HG02678 (cell line): Measurements from ENCODE around the gene DYSF.
"Not testable (repeated sequence)": the region's sequence is repeated elsewhere in the genome, so short reads cannot be mapped to it uniquely, and the experiment has no call there.

Experiments used
- ATAC-seq: cut with Tn5 transposase; IDR thresholded peaks from one replicate; pipeline ENCODE4 v1.9.1; 2021; ENCODE audit warnings: mild to moderate bottlenecking, moderate library complexity; ENCODE audit not compliant: unreplicated experiment

Gene DYSF

DNA sequence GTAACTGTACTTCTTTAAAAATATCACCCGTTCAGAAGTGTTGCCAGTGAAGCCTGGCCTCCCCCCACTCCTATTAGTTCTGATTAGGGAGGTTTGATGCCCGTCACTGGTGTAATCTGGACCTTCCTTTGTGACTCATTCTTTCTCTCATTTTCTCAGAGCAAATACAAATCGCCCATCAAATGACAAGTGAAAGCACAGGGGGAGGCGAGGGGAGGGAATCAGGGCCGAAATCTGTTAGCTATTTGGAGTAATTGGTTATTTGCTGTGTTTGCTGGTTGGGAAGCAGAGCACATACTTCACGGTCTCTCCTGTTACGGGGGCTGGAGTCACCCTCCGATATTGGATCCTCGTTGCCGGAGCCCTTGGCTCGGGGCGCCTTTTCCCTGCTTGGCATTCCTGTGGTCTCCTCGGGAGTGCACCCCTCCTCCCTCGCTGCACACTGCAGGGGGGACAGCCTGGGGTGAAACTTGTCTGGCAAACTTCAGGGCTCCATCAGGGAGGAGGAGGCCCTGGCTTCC, 178.1 kb downstream of the DYSF start:
- ATAC-seq = no peak

GRCh38 chr2:71633086-71633485, 179.7 kb downstream of the DYSF start:
- no peak for ATAC-seq

DNA sequence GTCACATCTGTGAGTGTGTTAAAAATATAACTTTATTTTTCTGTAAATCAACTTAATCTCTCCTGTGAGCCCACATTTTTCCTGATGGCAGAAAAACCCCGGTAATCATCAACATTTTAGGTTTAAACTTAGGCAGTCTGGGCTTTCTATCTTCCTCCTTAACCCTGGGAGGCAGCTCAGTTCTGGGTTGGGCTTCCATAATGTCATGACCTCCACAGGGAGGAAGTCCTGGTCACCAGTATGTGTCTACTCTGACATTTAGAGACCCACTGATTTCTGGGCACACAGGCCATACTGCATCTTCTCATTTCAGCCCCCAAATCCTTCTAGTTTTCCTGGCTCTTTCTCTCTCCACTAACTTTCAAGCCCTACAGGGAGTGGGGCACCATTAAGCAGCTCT, 181.2 kb downstream of the DYSF start:
- ATAC-seq = no peak

- no peak for ATAC-seq
These were observed 182.4 kb downstream of the DYSF start for GRCh38 chr2:71635798-71636197.

DNA sequence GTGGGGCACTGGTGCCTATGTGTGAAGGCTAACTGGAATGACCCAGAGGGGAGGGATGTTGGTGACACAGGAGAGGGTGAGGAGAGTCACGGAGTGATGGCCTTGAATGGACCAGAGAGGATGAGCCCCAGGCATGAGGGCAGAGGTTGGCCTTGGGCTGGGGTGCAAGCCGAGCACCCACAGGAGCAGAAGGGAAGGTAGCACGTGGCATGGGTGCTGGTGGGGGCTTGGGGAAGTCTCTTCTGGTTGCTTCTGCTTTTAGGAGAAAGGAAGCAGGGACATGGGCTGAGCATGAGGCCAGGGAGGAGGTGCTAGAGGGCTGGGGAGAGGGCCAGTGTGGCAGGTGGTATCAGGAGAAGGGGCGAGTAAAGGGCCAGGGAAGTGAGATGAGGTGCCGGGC, 183.8 kb downstream of the DYSF start:
- no peak for ATAC-seq

GRCh38 chr2:71637736-71638135, 184.4 kb downstream of the DYSF start:
- no peak for ATAC-seq

DNA sequence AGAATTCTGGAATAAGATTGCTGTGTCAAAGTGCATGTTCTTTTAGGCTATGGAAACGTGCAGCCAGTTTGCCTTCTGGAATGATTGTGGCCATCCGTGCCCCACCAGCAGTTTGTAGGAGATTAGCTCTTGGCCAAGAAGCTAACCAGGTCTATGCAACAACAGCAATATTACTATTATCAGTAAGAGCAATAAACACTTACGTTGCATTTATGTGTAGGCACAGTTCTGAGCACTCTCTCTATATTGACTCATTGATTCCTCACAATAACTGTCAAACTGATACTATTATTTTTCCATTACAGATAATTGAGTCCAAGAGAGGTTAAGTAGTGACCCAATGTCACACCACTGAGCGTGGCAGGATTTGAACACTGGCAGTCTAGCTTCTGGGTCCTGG, 186.4 kb downstream of the DYSF start:
- no peak for ATAC-seq

DNA sequence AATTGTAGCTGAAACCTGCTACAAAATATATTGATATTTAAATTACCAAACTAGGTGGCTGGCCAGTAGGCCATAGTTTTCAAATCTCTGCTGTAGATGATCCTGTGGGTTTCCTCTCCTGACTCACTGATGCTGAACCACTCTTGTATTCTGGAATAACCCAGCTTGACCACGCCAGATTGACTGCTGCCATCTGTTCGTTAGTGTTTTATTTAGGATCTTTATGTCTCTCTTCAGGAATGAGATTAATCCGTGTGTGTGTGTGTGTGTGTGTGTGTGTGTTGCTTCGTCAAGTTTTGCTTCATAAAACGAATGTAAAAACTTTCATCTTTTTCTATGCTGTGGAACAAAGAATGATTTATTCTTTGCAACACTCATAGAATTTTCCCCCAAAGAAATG, 187.1 kb downstream of the DYSF start:
- no peak for ATAC-seq

DNA sequence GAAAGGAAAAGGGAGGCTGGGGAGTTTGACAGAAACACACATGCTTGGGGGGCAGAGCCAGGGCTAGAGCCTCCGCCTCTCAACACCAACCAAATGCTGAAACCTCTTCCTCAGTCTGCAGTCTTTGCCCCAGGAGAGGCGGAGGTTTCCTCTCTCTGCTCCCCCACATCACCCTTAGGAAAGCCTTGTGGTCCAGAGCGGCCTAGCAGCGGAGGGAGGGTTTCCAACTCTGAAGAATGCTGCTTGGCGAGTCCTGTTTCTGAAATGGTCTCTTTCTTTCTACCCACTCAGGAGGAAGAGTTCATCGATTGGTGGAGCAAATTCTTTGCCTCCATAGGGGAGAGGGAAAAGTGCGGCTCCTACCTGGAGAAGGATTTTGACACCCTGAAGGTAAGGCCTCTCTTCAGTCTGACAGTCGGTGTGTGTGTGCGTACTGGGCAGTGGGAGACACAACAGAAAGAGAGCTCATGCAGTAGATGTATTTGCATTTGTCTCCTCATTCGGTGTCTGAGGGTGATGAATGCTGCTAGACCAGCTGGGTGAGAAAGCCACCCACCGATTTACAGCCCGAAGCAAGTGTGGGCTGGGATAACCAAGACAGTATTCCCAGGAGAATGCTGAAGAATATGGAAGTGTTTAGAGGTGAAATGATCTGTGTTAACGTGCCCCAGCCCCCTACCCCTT, 190.5 kb downstream of the DYSF start:
- ATAC-seq = no peak

DNA sequence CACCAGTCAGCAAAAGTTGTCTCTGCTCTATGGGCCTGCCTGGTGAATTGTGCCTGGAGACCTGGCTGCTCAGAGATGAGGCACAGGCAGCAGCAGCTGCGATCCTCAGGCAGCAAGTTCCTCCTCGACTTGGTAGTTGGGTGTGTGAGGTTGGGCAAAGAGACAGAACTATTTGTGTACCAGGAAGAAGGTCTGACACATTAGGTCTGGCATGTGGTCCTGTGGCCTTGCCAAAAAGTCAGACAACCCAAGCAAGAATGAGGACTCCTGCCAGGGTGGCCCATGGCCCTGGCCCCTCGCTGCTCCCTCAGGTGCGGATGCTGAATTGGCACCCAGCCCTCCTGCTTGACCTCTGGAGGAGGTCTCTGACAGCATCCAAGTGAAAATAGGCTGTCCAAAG, 192.7 kb downstream of the DYSF start:
- no peak for ATAC-seq

DNA sequence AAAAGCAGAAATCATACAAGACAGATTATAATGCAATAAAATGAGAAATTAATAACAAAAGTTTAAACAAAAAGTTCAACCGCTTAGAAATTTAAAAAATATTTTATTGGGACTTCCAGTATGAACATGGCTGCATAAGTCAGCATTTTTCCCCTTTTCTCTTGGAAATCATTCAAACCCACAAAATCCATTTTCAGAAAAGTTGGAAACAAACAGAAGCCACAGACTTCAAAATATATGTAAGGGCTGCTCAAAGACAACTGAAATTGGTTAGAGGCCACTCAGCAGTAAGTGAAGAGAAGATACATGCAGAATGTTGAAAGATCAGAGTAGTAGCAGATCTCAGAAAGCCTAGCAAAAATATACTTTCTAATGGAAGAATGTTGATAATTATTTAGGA, 194.0 kb downstream of the DYSF start:
- no peak for ATAC-seq

DNA sequence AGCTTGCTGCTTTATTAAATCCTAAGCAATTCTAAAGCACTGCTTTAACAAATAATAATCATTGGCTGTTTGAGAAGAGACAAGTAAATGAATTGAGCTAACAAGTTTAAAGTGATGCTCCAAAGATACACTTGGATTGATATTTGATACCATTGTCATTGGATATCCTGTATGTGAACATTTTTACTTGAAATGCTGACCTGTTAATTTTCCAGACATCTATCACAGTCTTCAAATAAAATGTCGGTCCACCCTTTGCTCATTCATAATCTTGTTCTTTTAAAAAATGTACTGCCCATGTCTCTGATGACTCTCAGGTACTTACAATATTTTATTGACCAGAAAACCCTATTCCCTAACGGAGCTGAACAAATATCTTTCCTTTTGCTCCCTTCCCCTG, 202.1 kb downstream of the DYSF start:
- no peak for ATAC-seq

GRCh38 chr2:71658256-71658655, 204.9 kb downstream of the DYSF start:
- not testable (repeated sequence) for ATAC-seq

DNA sequence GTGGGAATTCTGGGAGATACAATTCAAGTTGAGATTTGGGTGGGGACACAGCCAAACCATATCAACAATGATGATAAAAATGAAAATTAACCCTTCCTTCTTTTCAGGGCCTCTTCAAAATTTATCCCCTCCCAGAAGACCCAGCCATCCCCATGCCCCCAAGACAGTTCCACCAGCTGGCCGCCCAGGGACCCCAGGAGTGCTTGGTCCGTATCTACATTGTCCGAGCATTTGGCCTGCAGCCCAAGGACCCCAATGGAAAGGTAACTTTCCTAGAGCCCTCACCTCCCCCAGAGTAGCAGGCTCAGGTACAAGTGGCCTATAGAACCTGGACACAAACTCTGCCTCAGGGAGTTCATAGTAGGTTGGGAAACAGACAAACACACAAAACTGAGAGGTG, 205.4 kb downstream of the DYSF start:
- no peak for ATAC-seq

- ATAC-seq = no peak
These were observed 206.6 kb downstream of the DYSF start for GRCh38 chr2:71659868-71660518.

DNA sequence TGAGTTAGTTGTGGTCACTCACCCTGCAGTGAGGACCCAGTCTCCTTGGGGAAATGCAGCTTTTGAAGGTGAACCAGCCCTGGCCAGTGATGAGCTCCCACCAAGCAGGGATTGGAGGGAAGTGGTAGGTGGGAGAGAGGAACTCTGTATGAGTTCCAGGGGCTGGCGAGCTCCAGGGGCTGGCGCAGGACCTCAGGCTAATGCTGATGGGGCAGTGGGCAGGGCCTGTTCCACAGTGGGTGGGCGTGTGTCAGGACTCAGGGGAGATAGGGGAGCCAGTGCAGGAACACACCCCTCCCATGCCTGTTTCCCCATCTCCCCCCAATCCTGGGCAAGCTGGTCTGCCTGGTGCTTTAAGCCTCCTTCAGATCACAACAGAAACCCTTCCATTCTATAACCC, 208.4 kb downstream of the DYSF start:
- ATAC-seq = no peak

- ATAC-seq = no peak
These were observed 209.5 kb downstream of the DYSF start for GRCh38 chr2:71662665-71663394.

DNA sequence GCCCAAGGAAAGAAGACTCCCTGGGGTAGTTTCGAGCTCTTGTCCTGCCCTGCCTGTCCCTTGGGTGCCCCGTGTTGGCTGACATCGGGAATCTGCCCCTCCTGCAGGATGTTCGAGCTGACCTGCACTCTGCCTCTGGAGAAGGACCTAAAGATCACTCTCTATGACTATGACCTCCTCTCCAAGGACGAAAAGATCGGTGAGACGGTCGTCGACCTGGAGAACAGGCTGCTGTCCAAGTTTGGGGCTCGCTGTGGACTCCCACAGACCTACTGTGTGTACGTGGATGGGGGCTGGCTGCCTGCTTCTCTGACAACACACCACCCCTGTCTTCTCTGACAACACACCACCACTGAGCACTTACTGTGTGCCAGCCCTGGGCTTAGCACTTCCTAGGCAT, 210.8 kb downstream of the DYSF start:
- no peak for ATAC-seq

- no peak for ATAC-seq
These were observed 212.1 kb downstream of the DYSF start for GRCh38 chr2:71665168-71666093.

DNA sequence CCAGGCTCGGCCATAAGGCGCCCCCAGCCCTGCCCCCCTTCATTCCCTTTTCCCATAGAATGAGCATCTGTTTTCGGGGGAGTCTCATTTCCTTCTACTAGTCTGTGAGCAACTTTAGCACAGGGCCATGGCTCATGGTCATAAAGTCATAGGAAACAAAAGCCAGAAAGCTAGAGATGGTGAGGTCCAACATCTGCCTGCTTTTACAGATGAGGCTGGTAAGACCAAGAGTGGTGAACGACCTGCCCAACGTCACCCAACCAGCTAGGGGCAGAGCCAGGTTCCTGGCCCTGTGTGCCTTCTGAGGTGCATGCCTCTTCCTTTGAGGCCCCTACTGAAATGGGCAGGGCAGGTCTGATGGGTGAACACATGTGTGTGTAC, 212.7 kb downstream of the DYSF start:
- ATAC-seq = no peak
